ENCODE measurements around the gene CLEC4M.

DNA sequence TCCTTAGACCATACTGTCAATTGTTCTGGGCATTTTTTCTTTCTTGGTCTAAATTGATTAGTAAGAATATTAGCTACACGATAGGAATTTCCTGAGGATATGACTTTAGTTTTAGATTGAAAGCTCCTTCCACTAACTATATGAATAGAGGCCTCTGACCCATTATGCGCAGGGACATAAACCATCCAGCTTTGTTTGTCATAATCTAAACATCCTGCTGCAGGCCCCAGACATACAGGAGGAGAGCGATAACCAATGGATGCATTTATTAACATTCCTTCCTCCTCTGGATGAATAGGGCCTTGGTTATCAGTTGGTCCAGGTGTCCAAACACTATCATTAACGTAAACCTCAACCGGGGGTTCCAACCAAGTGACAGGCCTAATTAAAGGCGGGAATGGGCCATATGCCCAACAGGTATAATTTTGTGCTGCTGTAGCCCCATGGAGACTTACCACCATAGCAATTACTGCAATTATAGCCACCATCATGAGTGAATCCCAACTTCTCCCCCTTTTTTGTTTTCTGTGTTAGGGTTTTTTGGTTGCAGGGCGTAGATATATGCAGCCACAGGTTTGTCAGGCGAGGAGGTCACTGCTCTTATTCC, 32.6 kb downstream of the CLEC4M start:
- no peak for TF ChIP-seq ZNF121 (tag by site-specific recombination; IDR thresholded peaks at IDR 0.05)
- TF ChIP-seq, protein P1, sequence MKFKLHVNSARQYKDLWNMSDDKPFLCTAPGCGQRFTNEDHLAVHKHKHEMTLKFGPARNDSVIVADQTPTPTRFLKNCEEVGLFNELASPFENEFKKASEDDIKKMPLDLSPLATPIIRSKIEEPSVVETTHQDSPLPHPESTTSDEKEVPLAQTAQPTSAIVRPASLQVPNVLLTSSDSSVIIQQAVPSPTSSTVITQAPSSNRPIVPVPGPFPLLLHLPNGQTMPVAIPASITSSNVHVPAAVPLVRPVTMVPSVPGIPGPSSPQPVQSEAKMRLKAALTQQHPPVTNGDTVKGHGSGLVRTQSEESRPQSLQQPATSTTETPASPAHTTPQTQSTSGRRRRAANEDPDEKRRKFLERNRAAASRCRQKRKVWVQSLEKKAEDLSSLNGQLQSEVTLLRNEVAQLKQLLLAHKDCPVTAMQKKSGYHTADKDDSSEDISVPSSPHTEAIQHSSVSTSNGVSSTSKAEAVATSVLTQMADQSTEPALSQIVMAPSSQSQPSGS (tag by site-specific recombination; IDR thresholded peaks at IDR 0.05; ENCODE audit: low read depth): no peak
- TF ChIP-seq ZNF585B (tag by site-specific recombination; IDR thresholded peaks at IDR 0.05): no peak
- TF ChIP-seq, protein P2, sequence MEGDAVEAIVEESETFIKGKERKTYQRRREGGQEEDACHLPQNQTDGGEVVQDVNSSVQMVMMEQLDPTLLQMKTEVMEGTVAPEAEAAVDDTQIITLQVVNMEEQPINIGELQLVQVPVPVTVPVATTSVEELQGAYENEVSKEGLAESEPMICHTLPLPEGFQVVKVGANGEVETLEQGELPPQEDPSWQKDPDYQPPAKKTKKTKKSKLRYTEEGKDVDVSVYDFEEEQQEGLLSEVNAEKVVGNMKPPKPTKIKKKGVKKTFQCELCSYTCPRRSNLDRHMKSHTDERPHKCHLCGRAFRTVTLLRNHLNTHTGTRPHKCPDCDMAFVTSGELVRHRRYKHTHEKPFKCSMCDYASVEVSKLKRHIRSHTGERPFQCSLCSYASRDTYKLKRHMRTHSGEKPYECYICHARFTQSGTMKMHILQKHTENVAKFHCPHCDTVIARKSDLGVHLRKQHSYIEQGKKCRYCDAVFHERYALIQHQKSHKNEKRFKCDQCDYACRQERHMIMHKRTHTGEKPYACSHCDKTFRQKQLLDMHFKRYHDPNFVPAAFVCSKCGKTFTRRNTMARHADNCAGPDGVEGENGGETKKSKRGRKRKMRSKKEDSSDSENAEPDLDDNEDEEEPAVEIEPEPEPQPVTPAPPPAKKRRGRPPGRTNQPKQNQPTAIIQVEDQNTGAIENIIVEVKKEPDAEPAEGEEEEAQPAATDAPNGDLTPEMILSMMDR (tag by site-specific recombination; IDR thresholded peaks at IDR 0.05): no peak
- TF ChIP-seq, protein P3, sequence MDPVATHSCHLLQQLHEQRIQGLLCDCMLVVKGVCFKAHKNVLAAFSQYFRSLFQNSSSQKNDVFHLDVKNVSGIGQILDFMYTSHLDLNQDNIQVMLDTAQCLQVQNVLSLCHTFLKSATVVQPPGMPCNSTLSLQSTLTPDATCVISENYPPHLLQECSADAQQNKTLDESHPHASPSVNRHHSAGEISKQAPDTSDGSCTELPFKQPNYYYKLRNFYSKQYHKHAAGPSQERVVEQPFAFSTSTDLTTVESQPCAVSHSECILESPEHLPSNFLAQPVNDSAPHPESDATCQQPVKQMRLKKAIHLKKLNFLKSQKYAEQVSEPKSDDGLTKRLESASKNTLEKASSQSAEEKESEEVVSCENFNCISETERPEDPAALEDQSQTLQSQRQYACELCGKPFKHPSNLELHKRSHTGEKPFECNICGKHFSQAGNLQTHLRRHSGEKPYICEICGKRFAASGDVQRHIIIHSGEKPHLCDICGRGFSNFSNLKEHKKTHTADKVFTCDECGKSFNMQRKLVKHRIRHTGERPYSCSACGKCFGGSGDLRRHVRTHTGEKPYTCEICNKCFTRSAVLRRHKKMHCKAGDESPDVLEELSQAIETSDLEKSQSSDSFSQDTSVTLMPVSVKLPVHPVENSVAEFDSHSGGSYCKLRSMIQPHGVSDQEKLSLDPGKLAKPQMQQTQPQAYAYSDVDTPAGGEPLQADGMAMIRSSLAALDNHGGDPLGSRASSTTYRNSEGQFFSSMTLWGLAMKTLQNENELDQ (tag by site-specific recombination; IDR thresholded peaks at IDR 0.05; ENCODE audit: low read depth): no peak
- TF ChIP-seq, protein P4, sequence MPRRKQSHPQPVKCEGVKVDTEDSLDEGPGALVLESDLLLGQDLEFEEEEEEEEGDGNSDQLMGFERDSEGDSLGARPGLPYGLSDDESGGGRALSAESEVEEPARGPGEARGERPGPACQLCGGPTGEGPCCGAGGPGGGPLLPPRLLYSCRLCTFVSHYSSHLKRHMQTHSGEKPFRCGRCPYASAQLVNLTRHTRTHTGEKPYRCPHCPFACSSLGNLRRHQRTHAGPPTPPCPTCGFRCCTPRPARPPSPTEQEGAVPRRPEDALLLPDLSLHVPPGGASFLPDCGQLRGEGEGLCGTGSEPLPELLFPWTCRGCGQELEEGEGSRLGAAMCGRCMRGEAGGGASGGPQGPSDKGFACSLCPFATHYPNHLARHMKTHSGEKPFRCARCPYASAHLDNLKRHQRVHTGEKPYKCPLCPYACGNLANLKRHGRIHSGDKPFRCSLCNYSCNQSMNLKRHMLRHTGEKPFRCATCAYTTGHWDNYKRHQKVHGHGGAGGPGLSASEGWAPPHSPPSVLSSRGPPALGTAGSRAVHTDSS (tag by site-specific recombination; IDR thresholded peaks at IDR 0.05): no peak
- no peak for TF ChIP-seq ZNF174 (tag by site-specific recombination; IDR thresholded peaks at IDR 0.05)
- TF ChIP-seq, protein P5, sequence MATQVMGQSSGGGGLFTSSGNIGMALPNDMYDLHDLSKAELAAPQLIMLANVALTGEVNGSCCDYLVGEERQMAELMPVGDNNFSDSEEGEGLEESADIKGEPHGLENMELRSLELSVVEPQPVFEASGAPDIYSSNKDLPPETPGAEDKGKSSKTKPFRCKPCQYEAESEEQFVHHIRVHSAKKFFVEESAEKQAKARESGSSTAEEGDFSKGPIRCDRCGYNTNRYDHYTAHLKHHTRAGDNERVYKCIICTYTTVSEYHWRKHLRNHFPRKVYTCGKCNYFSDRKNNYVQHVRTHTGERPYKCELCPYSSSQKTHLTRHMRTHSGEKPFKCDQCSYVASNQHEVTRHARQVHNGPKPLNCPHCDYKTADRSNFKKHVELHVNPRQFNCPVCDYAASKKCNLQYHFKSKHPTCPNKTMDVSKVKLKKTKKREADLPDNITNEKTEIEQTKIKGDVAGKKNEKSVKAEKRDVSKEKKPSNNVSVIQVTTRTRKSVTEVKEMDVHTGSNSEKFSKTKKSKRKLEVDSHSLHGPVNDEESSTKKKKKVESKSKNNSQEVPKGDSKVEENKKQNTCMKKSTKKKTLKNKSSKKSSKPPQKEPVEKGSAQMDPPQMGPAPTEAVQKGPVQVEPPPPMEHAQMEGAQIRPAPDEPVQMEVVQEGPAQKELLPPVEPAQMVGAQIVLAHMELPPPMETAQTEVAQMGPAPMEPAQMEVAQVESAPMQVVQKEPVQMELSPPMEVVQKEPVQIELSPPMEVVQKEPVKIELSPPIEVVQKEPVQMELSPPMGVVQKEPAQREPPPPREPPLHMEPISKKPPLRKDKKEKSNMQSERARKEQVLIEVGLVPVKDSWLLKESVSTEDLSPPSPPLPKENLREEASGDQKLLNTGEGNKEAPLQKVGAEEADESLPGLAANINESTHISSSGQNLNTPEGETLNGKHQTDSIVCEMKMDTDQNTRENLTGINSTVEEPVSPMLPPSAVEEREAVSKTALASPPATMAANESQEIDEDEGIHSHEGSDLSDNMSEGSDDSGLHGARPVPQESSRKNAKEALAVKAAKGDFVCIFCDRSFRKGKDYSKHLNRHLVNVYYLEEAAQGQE (tag by site-specific recombination; IDR thresholded peaks at IDR 0.05): no peak
- no peak for TF ChIP-seq ZNF76 (tag by site-specific recombination; IDR thresholded peaks at IDR 0.05; ENCODE audit: borderline replicate concordance, low read depth)
- no peak for TF ChIP-seq EGR2 (tag by site-specific recombination; IDR thresholded peaks at IDR 0.05; ENCODE audit: low read depth)
- TF ChIP-seq ZNF785 (tag by site-specific recombination; IDR thresholded peaks at IDR 0.05): no peak
- TF ChIP-seq MEIS1 (CRISPR knock-in tag; IDR thresholded peaks at IDR 0.05; ENCODE audit: borderline replicate concordance): no peak

Measured in HEK293 (cell line).